HCT116 (cell line): Measurements from ENCODE around the gene SEMA6B. TPM values are rescaled to one million over a fixed set of nuclear protein-coding genes. Genes with fewer than 3 reads are reported as not detected.

Experiments
- ATAC-seq: fragments of 200-7000 bp; cut with Tn5 transposase; 2 replicates; pipeline ENCODE4 v1.9.1; 2020; ENCODE audit warnings: mild to moderate bottlenecking, moderate library complexity
- BruUV-seq: library from RNA; stranded (reverse); fragments of 400-500 nt; replicated peaks from 2 replicates; lab custom pipeline; 2021; lab: Mats Ljungman, UMichigan
- CTCF ChIA-PET: fragments of 300-600 bp; sonication (Branson Sonifier 250); formaldehyde crosslinking; loops from one replicate; lab custom pipeline; 2021; ENCODE audit warnings: antibody characterized with exemption; lab: Charles Lee
- POLR2A ChIA-PET: fragments of 300-600, 350-600 bp; sonication (Branson Sonifier 250); formaldehyde crosslinking; loops from one replicate; lab custom pipeline; 2021; ENCODE audit warnings: antibody characterized with exemption; lab: Charles Lee
- RAD21 ChIA-PET, 2 experiments: fragments of 300-600 bp; sonication (Branson Sonifier 250); formaldehyde crosslinking; loops; one replicate each; lab custom pipeline; 2023; ENCODE audit warnings: low total read pairs in 2 of 2; ENCODE audit not compliant: uncharacterized antibody in 2 of 2, unreplicated experiment in 2 of 2, low non-redundant PET in 1 of 2; lab: Charles Lee
- DNase-seq: peaks from one replicate; pipeline ENCODE4 v3.0.0-alpha.2; 2010; ENCODE audit warnings: low read depth, low spot score
- H2AFZ ChIP-seq: fragments of 200-600 bp; shearing (Covaris generic), sonication (generic); 2 replicates; pipeline ENCODE4 v1.6.1; 2017; ENCODE audit warnings: low read depth, mixed run types, mixed read lengths, antibody characterized with exemption, low read length; ENCODE audit not compliant: poor library complexity, severe bottlenecking
- H3K27ac ChIP-seq: 2 replicates; pipeline ENCODE4 v1.5.1; 2012; ENCODE audit warnings: low read depth, low read length
- H3K27me3 ChIP-seq: fragments of 200-600 bp; sonication (generic); 2 replicates; pipeline ENCODE4 v1.6.1; 2016; ENCODE audit warnings: mixed run types, low read length, mixed read lengths; ENCODE audit not compliant: insufficient read depth
- H3K36me3 ChIP-seq, 2 experiments: fragments of 200-500 bp in 1 of 2; fragments of 200-600 bp in 1 of 2; sonication (Bioruptor generic) in 1 of 2; sonication (generic) in 1 of 2; 2 replicates each; pipeline versions ENCODE4 v1.5.1 to v1.6.1; 2014 to 2016; ENCODE audit warnings: low read length in 2 of 2, inconsistent platforms in 1 of 2, mixed read lengths in 1 of 2, mixed run types in 1 of 2; ENCODE audit not compliant: insufficient read depth in 2 of 2, control insufficient read depth in 1 of 2
- H3K4me1 ChIP-seq, 2 experiments: fragments of 200-600 bp in 1 of 2; sonication (generic) in 1 of 2; 2 replicates each; pipeline versions ENCODE4 v1.5.1 to v1.6.1; 2012 to 2017; ENCODE audit warnings: low read length in 2 of 2, inconsistent platforms in 1 of 2, mild to moderate bottlenecking in 1 of 2, mixed read lengths in 1 of 2, mixed run types in 1 of 2, moderate library complexity in 1 of 2; ENCODE audit not compliant: insufficient read depth in 2 of 2, control insufficient read depth in 1 of 2
- H3K4me2 ChIP-seq: fragments of 200-600 bp; sonication (generic); 2 replicates; pipeline ENCODE4 v1.6.1; 2017; ENCODE audit warnings: mixed run types, low read length, mixed read lengths
- H3K4me3 ChIP-seq, 2 experiments: fragments of 200-600 bp in 1 of 2; sonication (generic) in 1 of 2; replicated peaks in 1 of 2; 2 replicates each; pipeline ENCODE4 v1.5.1; 2011 to 2016; ENCODE audit warnings: low read length in 2 of 2, control low read depth in 1 of 2, low read depth in 1 of 2, mild to moderate bottlenecking in 1 of 2, mixed read lengths in 1 of 2, mixed run types in 1 of 2
- H3K79me2 ChIP-seq: fragments of 200-600 bp; sonication (generic); 2 replicates; pipeline ENCODE4 v1.6.1; 2017; ENCODE audit warnings: mild to moderate bottlenecking, mixed run types, low read length, moderate library complexity, mixed read lengths; ENCODE audit not compliant: insufficient read depth
- H3K9ac ChIP-seq: fragments of 200-600 bp; sonication (generic); 2 replicates; pipeline ENCODE4 v1.6.1; 2016; ENCODE audit warnings: low read length, mixed read lengths
- H3K9me2 ChIP-seq: fragments of 200-600 bp; sonication (generic), shearing (Covaris generic); 2 replicates; pipeline ENCODE4 v1.6.1; 2017; ENCODE audit warnings: mixed run types, mild to moderate bottlenecking, moderate library complexity; ENCODE audit not compliant: insufficient read depth
- H3K9me3 ChIP-seq, 2 experiments: fragments of 200-500 bp in 1 of 2; fragments of 200-600 bp in 1 of 2; sonication (Bioruptor generic) in 1 of 2; sonication (generic) in 1 of 2; 2 replicates each; pipeline ENCODE4 v1.6.1; 2014 to 2017; ENCODE audit warnings: low read length in 2 of 2, mixed read lengths in 2 of 2, inconsistent platforms in 1 of 2, low read depth in 1 of 2, mild to moderate bottlenecking in 1 of 2, mixed run types in 1 of 2, moderate library complexity in 1 of 2; ENCODE audit not compliant: control insufficient read depth in 1 of 2, insufficient read depth in 1 of 2
- H4K20me1 ChIP-seq: fragments of 200-600 bp; sonication (generic), shearing (Covaris generic); 2 replicates; pipeline ENCODE4 v1.6.1; 2017; ENCODE audit warnings: mixed run types, mild to moderate bottlenecking, moderate library complexity; ENCODE audit not compliant: insufficient read depth
- ATF3 ChIP-seq: IDR thresholded peaks from 2 replicates; pipeline ENCODE4 v1.6.1; 2012
- CBX3 ChIP-seq: IDR thresholded peaks from 2 replicates; pipeline ENCODE4 v1.6.1; 2012; ENCODE audit warnings: low read depth
- CEBPB ChIP-seq: IDR thresholded peaks from 2 replicates; pipeline ENCODE4 v1.6.1; 2012; ENCODE audit warnings: low read depth
- CTCF ChIP-seq, 3 experiments: fragments of 200-600 bp in 1 of 3; sonication (generic) in 1 of 3; IDR thresholded peaks in 2 of 3; conservative IDR thresholded peaks in 1 of 3; 2 replicates each; pipeline ENCODE4 v1.5.1; 2012 to 2017; ENCODE audit warnings: low read depth in 2 of 3, low read length in 2 of 3, antibody characterized with exemption in 1 of 3, borderline replicate concordance in 1 of 3, control low read depth in 1 of 3, mild to moderate bottlenecking in 1 of 3, mixed read lengths in 1 of 3, mixed run types in 1 of 3, moderate library complexity in 1 of 3; ENCODE audit not compliant: insufficient read depth in 1 of 3
- EGR1 ChIP-seq: IDR thresholded peaks from 2 replicates; pipeline ENCODE4 v1.6.1; 2012; ENCODE audit warnings: low read depth
- ELF1 ChIP-seq: IDR thresholded peaks from 2 replicates; pipeline ENCODE4 v1.6.1; 2012; ENCODE audit warnings: low read depth, borderline replicate concordance
- EZH2 ChIP-seq: fragments of 200-600 bp; sonication (generic); IDR thresholded peaks from 2 replicates; pipeline ENCODE4 v1.6.1; 2017; ENCODE audit warnings: antibody characterized with exemption, mixed run types
- EZH2phosphoT487 ChIP-seq: fragments of 200-600 bp; IDR thresholded peaks from 2 replicates; pipeline ENCODE4 v1.6.1; 2018; ENCODE audit warnings: antibody characterized with exemption, borderline replicate concordance
- JUND ChIP-seq: IDR thresholded peaks from 2 replicates; pipeline ENCODE4 v1.6.1; 2012
- POLR2A ChIP-seq: IDR thresholded peaks from 2 replicates; pipeline ENCODE4 v1.7.0; 2011; ENCODE audit warnings: borderline replicate concordance; ENCODE audit not compliant: insufficient read depth, insufficient read length; ENCODE audit errors: extremely low read depth
- POLR2AphosphoS5 ChIP-seq: IDR thresholded peaks from 2 replicates; pipeline ENCODE4 v1.6.1; 2011; ENCODE audit warnings: mild to moderate bottlenecking, low read depth, low read length, moderate library complexity
- RAD21 ChIP-seq: IDR thresholded peaks from 2 replicates; pipeline ENCODE4 v1.6.1; 2012; ENCODE audit warnings: low read depth, mild to moderate bottlenecking
- REST ChIP-seq: IDR thresholded peaks from 2 replicates; pipeline ENCODE4 v1.6.1; 2012; ENCODE audit warnings: low read depth
- SP1 ChIP-seq: IDR thresholded peaks from 2 replicates; pipeline ENCODE4 v1.6.1; 2012; ENCODE audit warnings: low read depth
- SRF ChIP-seq: IDR thresholded peaks from 2 replicates; pipeline ENCODE4 v1.6.1; 2012; ENCODE audit warnings: low read depth
- TCF7L2 ChIP-seq: IDR thresholded peaks from 2 replicates; pipeline ENCODE4 v1.7.0; 2011; ENCODE audit warnings: borderline replicate concordance, inconsistent platforms; ENCODE audit not compliant: insufficient read depth, insufficient read length; ENCODE audit errors: extremely low read depth
- YY1 ChIP-seq: IDR thresholded peaks from 2 replicates; pipeline ENCODE4 v1.6.1; 2011; ENCODE audit warnings: low read length, low read depth, moderate library complexity, mild to moderate bottlenecking; ENCODE audit not compliant: insufficient replicate concordance; ENCODE audit errors: extremely low read depth
- ZBTB33 ChIP-seq: IDR thresholded peaks from 2 replicates; pipeline ENCODE4 v1.6.1; 2011; ENCODE audit warnings: mild to moderate bottlenecking, low read length, moderate library complexity; ENCODE audit not compliant: insufficient replicate concordance; ENCODE audit errors: extremely low read depth
- ZFX ChIP-seq: fragments of 450-650 bp; IDR thresholded peaks from 2 replicates; pipeline ENCODE4 v1.6.1; 2017
- ZNF274 ChIP-seq: fragments of 200-500 bp; sonication (Bioruptor generic); IDR thresholded peaks from 2 replicates; pipeline ENCODE4 v1.6.1; 2014; ENCODE audit warnings: mild to moderate bottlenecking, low read depth, low read length, inconsistent platforms
- intact Hi-C: fragments of 100-400 bp; cut with micrococcal nuclease; formaldehyde crosslinking; loops from 2 replicates; pipeline ENCODE4 v1.10.0; 2022
- total RNA-seq: library from RNA; stranded (reverse); gene quantifications from one replicate; pipeline ENCODE4 v1.2.1, GENCODE V29; 2021; ENCODE audit not compliant: unreplicated experiment

The SEMA6B gene
- total RNA-seq, 1 experiment from 2014 or later: 58.4 TPM

GRCh38 chr19:4606921-4607678, 47.6 kb upstream of the SEMA6B start:
- RAD21 ChIA-PET: no interaction called here
- 0 out of 2 replicates have a peak, but pooled peaks cover 4% of the 10 kb centered on the region for H3K27me3 ChIP-seq
- POLR2A ChIA-PET: no interaction called here
- H3K79me2 ChIP-seq: no peaks in the 10 kb centered on the region
- no peaks in the 10 kb centered on the region for H3K9me2 ChIP-seq
- no peaks in the 10 kb centered on the region for H3K9me3 ChIP-seq
- no peak for ATAC-seq
- no peaks in the 10 kb centered on the region for H4K20me1 ChIP-seq
- H3K4me2 ChIP-seq: no peak overlapping the region
- intact Hi-C loops: no loop called here
- CTCF ChIA-PET: no interaction called here
- BruUV-seq: no TSS peak
- no peak for DNase-seq
- H3K36me3 ChIP-seq: no peaks in the 10 kb centered on the region
- no peaks in the 10 kb centered on the region for H3K4me1 ChIP-seq
- no peak overlapping the region for H3K27ac ChIP-seq
- H3K9ac ChIP-seq: no peak overlapping the region
- no peak for TF ChIP-seq CBX3
- TF ChIP-seq TCF7L2: no peak
- no peak for TF ChIP-seq POLR2AphosphoS5
- no peak for TF ChIP-seq EZH2phosphoT487
- TF ChIP-seq EGR1: no peak
- no peak for TF ChIP-seq ZFX
- TF ChIP-seq JUND: no peak
- TF ChIP-seq SP1: no peak
- TF ChIP-seq REST: no peak
- no peak for TF ChIP-seq RAD21
- TF ChIP-seq CEBPB: no peak
- TF ChIP-seq CTCF (IDR thresholded peaks at IDR 0.05 in 2 of 3, conservative IDR thresholded peaks at IDR 0.05 in 1 of 3; ENCODE audit: borderline replicate concordance in 1 of 3, insufficient read depth in 1 of 3, low read depth in 2 of 3, low read length in 2 of 3): no peak
- TF ChIP-seq POLR2A: no peak
- TF ChIP-seq ATF3: no peak
- no peak for TF ChIP-seq YY1
- TF ChIP-seq ZBTB33: no peak
- no peak for TF ChIP-seq EZH2
- no peak for TF ChIP-seq ZNF274
- TF ChIP-seq SRF: no peak
- no peak for TF ChIP-seq ELF1
- H2AFZ ChIP-seq: no peak overlapping the region
- no peak overlapping the region for H3K4me3 ChIP-seq
